Tibial artery (tissue), 4 donors: ENCODE measurements around the gene RB1.

Experiments used
- DNase-seq, 2 donors: peaks; one replicate each; pipeline ENCODE4 v3.0.0-alpha.2; 2019
- H3K27ac ChIP-seq, 2 donors: fragments of 200-600 bp; sonication (generic) in 1 of 2; 1 replicate in 1 of 2; 2 replicates in 1 of 2; pipeline ENCODE4 v1.5.1; 2018 to 2019; ENCODE audit warnings: mild to moderate bottlenecking in 1 of 2
- H3K27me3 ChIP-seq, 2 donors: fragments of 200-600 bp; sonication (generic) in 1 of 2; one replicate each; pipeline versions ENCODE4 v1.5.1 to v1.6.0; 2016 to 2019
- H3K36me3 ChIP-seq, 3 donors: fragments of 200-600 bp; sonication (generic) in 2 of 3; one replicate each; pipeline ENCODE4 v1.5.1; 2016 to 2019; ENCODE audit warnings: mild to moderate bottlenecking in 2 of 3
- H3K4me1 ChIP-seq, 4 donors: fragments of 200-600 bp; sonication (generic) in 2 of 4; 1 replicate in 3 of 4; 2 replicates in 1 of 4; pipeline ENCODE4 v1.5.1; 2016 to 2019
- H3K4me3 ChIP-seq, 2 donors: fragments of 200-600 bp; sonication (generic) in 1 of 2; 1 replicate in 1 of 2; 2 replicates in 1 of 2; pipeline ENCODE4 v1.5.1; 2018 to 2019; ENCODE audit warnings: mild to moderate bottlenecking in 2 of 2
- H3K9me3 ChIP-seq, 3 donors: fragments of 200-600 bp; sonication (generic) in 1 of 3; one replicate each; pipeline ENCODE4 v1.5.1; 2016 to 2019
- intact Hi-C: fragments of 100-400 bp; cut with DNase I; formaldehyde crosslinking; loops from one replicate; pipeline ENCODE4 v1.15.0; 2023; ENCODE audit warnings: low total_unique reads
- TF ChIP-seq, protein P1 (sequence below), 2 experiments: fragments of 200-600 bp in 1 of 2; fragments of 450-650 bp in 1 of 2; IDR thresholded peaks; one replicate each; pipeline ENCODE4 v1.5.1; 2017 to 2019; ENCODE audit warnings: antibody characterized with exemption in 2 of 2, mild to moderate bottlenecking in 1 of 2, moderate library complexity in 1 of 2

The RB1 gene

DNA sequence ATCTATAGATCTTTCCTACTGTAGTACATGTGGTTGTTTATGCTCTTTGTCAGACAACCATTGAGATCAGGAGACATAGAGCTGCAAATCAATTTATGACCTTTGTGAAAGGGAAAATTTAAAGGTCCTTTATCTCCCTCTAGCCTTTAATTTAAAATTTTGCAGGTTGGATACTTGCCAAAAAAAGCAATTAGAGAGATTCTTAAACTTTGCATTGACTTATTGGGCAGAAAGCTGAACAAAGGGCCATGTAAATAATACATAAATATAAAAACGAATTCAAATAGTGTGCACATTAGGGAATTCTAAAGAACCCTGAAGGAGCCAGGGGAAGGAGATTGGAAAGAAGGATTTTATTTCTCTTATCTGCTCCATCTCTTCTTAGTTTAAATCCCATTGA is 22.0 kb upstream of the RB1 start:
- Histone ChIP-seq H3K36me3 (no peaks in the 10 kb centered on the region), H3K4me1 (no peaks in the 10 kb centered on the region), H3K27ac (no peak overlapping the region), H3K4me3 (no peak overlapping the region), H3K9me3 (no peaks in the 10 kb centered on the region), H3K27me3 (no peaks in the 10 kb centered on the region)
- DNase-seq, result no peak
- intact Hi-C loops, result no loop called here
- TF ChIP-seq, protein P1, sequence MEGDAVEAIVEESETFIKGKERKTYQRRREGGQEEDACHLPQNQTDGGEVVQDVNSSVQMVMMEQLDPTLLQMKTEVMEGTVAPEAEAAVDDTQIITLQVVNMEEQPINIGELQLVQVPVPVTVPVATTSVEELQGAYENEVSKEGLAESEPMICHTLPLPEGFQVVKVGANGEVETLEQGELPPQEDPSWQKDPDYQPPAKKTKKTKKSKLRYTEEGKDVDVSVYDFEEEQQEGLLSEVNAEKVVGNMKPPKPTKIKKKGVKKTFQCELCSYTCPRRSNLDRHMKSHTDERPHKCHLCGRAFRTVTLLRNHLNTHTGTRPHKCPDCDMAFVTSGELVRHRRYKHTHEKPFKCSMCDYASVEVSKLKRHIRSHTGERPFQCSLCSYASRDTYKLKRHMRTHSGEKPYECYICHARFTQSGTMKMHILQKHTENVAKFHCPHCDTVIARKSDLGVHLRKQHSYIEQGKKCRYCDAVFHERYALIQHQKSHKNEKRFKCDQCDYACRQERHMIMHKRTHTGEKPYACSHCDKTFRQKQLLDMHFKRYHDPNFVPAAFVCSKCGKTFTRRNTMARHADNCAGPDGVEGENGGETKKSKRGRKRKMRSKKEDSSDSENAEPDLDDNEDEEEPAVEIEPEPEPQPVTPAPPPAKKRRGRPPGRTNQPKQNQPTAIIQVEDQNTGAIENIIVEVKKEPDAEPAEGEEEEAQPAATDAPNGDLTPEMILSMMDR (IDR thresholded peaks at IDR 0.05), result no peak

DNA sequence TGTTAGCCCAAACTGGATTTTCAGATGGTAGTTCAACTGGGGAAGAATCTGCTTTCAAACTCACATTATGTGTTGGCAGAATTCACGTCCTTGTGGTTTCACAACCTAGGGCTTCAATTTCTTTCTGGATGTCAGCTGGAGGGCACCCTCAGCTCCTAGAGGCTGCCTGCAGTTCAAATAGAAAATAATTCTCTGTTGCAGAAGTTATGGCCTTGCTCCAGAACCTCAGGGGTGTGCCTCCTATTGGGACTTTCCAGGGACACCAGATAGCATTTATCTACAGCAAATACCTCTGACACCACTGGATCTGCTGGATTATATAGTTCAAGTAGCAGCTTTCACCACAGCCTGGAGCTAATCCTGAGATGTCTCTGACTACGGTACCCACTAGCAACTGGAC is 11.8 kb upstream of the RB1 start:
- no peak overlapping the region for H3K27ac ChIP-seq
- intact Hi-C loops, result no loop called here

DNA sequence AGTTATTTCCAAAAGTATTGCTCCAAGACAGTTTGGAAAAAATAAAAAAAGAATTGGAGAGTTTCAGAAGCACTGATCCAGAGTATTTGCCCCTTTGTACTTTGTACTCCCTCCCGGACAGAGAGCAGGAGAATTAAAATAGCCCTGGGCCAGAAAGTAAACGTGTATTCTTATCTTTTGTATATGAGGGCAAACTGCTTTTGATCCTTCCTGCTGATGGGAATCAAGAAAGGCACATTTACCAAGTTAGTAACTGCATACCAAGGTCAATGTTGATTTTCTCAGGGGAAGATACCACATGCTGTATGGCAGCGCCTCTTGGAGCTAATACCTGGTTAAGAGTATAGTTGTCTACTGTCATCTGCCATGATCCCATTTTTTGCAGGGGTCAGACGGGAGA is 10.9 kb upstream of the RB1 start:
- no peaks in the 10 kb centered on the region for H3K27me3 ChIP-seq
- no peaks in the 10 kb centered on the region for H3K9me3 ChIP-seq
- intact Hi-C loops, result no loop called here
- H3K36me3 ChIP-seq, result no peaks in the 10 kb centered on the region
- no peaks in the 10 kb centered on the region for H3K4me1 ChIP-seq
- H3K4me3 ChIP-seq, result no peak overlapping the region
- TF ChIP-seq, protein P1 (IDR thresholded peaks at IDR 0.05), result no peak
- no peak for DNase-seq
- no peak overlapping the region for H3K27ac ChIP-seq

More for the DNA sequence above, 11.8 kb upstream of the RB1 start:
- TF ChIP-seq, protein P1 (IDR thresholded peaks at IDR 0.05), result no peak
- Histone ChIP-seq H3K4me3 (no peak overlapping the region), H3K4me1 (no peaks in the 10 kb centered on the region), H3K27me3 (no peaks in the 10 kb centered on the region), H3K9me3 (no peaks in the 10 kb centered on the region), H3K36me3 (no peaks in the 10 kb centered on the region)
- DNase-seq, result no peak

DNA sequence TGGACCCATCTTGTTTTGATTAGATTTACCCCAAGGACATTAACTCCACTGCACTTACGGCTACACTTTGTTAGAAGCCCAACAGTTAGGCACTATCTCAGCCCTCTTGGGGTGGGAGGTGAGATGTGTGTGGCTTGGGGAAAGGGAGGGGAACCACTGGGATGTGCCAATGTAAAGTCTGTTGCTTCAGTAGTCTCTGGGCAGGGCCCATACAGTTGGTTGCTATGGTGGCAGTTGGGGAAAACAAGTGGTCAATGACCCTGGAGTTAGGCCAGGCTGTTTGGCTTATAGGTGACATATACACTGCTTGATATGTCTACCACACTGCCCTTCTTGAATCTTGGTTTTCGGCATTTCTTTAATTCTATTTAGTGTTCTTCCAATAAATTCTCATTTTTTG is 8.9 kb upstream of the RB1 start:
- Histone ChIP-seq H3K4me1 (no peaks in the 10 kb centered on the region), H3K9me3 (no peaks in the 10 kb centered on the region), H3K36me3 (no peaks in the 10 kb centered on the region), H3K27ac (no peak overlapping the region), H3K4me3 (no peak overlapping the region), H3K27me3 (no peaks in the 10 kb centered on the region)
- TF ChIP-seq, protein P1 (IDR thresholded peaks at IDR 0.05), result no peak
- no peak for DNase-seq
- intact Hi-C loops, result no loop called here

DNA sequence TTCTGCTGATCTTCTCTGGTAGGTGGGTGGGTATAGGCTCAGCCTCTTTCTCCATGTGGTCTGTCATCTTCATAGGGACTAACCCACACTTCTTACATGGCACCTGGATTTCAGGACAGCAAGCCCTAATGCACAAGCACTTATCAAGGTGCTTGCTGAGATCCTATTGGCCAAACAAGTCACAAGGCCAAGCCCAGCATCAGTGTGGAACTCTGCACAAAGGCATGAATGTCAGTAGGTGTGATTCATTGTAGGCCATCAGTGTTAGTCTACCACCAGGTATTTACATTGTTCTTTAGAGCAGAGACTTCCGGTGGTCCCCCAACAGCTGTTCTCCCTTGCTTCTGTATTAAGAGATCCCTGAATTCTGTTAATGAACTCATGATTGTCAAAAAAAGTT is 8.3 kb upstream of the RB1 start:
- no peaks in the 10 kb centered on the region for H3K27me3 ChIP-seq
- intact Hi-C loops, result no loop called here

More for the DNA sequence above, 8.3 kb upstream of the RB1 start:
- H3K4me3 ChIP-seq, result no peak overlapping the region
- H3K9me3 ChIP-seq, result no peaks in the 10 kb centered on the region
- no peak overlapping the region for H3K27ac ChIP-seq
- TF ChIP-seq, protein P1 (IDR thresholded peaks at IDR 0.05), result no peak
- H3K36me3 ChIP-seq, result no peaks in the 10 kb centered on the region
- no peak for DNase-seq
- no peaks in the 10 kb centered on the region for H3K4me1 ChIP-seq
